ENCODE measurements around the gene MTX1.
"Not testable (repeated sequence)": the region's sequence is repeated elsewhere in the genome, so short reads cannot be mapped to it uniquely, and the experiment has no call there.

Gene MTX1

DNA sequence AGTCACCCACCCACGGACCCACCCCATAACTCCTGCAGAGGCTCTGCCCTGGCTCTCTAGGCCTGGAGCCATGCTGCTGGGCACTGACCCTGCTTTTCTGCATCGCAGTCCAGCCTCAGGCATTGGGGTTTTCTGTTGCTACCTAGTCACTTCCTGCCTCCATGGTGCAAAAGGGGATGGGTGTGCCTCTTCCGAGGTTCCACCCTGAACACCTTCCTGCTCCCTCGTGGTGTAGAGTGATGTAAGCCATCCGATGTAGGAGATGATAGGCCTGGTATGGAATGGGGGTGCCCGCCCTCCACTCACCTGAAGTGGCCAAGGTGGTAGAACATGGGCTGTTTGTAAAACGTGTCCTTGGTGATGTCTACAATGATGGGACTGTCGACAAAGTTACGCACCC lies 26.9 kb downstream of the MTX1 start:
- DNase-seq (ENCODE audit: low read depth in 2 of 2) = not testable (repeated sequence)

DNA sequence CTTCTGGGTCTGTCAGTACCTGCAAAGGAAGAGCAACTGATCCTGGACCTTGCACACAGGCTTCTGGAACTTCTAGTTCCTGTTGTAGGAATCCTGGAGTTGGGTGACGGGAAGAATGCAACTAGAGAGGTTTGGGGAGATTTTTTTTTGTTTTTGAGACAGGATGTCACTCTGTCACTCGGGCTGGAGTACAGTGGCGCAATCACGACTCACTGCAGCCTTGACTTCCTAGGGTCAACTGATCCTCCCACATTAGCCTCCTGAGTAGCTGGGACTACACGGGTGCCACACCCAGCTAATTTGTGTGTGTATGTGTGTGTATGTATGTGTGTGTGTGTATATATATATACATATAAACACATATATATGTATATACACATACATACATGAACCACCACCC lies 28.0 kb downstream of the MTX1 start:
- DNase-seq (ENCODE audit: low read depth in 2 of 2) = no peak

DNA sequence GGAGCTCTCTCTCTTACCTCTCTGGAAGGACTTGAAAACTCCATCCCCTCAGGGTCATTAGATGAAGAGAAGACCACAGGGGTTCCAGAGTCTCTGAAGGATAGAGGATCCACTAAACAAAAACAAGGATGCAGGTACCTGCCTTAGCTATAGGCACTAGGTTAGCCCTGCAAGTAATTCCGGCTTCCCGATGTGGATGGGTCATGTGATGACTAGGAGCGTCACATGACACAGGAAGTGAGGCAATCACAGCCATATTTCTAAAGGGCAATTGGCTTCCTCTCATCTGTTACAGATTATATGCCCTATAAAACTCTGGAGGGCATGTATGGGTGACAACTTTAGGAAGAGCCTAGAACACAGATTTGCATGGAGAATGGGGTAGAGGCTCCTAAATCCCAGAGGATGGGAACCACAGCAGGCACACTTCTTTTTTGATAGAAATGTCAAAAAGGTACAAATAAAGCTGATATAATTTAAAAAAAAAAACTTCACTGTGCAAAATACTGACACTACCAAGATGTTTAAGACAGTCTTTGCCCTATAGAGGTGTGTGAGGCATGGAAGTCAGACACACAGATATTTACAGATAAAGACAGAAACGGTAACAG lies 32.7 kb downstream of the MTX1 start:
- DNase-seq (ENCODE audit: low read depth in 2 of 2) = peak; percentile 59 to 69

DNA sequence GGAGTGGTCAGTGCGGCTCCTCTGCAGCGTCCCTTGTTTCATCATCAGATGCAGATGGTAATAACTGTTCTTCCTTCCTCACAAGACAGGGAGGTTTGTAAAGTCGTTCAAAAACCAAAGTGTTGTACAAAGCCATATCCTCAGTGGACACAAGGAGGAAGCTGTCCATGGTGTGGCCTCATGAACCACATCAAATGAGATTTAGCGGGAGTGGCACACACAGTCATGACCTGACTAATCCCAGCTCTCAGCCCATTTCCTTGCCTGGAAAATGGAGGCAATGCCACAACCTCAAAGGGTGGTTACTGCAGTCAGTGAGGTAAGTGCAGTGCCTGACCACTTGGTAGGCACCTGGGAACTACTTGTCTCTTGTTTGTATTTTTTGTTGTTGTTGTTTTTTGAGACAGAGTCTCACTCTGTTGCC lies 33.4 kb downstream of the MTX1 start:
- DNase-seq (ENCODE audit: low read depth in 2 of 2) = no peak

DNA sequence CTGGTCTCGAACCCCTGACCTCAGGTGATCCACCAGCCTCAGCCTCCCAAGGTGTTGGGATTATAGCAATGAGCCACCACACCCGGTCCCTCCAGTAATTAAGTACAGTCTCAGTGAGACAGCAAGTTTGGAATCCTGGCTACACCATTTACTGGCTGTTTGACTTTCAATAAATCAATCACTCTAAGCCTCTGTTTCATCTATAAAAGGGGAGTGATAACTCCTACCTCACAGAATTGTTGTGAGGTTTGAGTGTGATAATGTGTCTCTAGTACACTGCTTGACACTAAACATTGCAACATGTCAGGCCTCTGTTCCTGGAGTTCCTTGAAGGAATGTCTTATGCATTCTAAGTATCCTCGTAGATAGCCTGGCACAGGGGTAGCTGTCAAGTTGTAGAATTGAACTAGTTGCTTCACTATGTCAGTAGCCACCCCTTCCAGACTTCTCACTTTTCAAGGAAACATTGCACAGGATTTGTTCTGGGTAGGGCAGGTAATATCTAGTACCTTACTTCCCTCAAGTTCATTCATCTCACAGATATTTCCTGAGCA lies 34.4 kb downstream of the MTX1 start:
- no peak for DNase-seq (ENCODE audit: low read depth in 2 of 2)

DNA sequence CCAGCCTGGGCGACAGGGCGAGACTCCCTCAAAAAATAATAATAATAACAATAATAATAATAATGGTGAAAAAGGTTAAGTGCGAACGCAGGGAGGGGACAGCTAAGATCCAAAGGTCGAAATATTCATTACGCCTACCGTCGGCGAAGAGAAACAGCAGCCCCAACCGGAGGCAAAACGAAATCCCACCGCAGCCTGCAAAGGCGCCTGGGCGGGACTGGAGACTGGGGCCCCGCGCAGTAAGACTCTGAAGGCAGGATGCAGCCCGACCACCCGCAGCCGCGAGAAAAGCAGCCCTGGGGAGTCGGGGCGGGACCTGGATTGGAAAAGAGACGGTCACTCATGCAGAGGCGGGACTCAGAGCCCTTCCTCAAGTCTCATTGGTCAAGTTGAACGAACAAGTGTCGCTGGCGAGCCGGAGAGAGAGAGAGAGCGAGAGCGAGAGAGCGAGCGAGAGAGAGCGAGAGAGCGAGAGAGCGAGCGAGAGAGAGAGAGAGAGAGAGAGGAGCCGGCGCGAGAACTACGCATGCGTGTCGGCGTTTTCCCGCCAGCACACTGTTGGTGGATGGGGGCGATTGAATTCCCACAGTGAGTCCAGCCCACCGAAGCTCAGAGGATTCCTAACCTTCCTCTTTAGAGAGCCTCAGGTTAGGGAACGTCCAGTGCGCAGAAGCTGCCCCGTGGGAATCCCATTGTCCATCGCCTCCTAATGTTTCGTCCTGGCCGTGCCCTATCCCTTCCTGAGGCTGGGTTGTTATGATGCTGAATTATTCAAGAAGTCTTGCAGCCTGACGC lies 36.1 kb downstream of the MTX1 start:
- peak; percentile 100 for DNase-seq (ENCODE audit: low read depth in 2 of 2)

DNA sequence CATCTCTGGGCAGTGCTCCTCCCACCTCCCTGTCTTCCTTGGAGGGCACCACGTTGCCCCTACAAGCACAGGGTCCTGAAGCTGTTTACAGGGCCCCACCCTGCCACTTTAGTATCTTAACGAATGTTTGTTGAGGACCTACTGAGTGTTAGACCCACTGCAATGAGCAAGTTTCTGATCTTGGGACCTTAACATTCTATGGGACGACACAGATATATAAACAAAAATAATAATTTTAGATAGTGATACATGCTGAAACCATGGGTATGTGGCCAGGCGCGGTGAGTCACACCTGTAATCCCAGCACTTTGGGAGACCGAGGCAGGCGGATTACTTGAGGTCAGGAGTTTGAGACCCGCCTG lies 36.6 kb downstream of the MTX1 start:
- DNase-seq (ENCODE audit: low read depth in 2 of 2) = no peak

DNA sequence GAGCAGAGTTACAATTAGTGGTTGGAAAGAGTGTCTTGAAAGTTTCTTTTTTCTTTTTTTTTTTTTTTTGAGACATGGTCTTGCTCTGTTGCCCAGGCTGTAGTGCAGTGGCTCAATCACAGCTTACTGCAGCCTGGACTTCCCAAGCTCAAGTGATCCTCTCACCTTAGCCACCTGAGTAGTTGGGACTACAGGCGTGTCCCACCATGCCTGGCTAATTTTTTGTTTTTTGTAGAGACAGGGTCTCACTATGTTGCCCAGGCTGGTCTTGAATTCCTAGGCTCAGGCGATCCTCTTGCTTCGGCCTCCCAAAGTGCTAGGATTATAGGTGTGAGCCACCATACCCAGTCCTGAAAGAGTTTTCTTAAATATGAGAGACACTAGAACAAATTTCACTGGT lies 38.3 kb downstream of the MTX1 start:
- DNase-seq (ENCODE audit: low read depth in 2 of 2) = not testable (repeated sequence)

DNA sequence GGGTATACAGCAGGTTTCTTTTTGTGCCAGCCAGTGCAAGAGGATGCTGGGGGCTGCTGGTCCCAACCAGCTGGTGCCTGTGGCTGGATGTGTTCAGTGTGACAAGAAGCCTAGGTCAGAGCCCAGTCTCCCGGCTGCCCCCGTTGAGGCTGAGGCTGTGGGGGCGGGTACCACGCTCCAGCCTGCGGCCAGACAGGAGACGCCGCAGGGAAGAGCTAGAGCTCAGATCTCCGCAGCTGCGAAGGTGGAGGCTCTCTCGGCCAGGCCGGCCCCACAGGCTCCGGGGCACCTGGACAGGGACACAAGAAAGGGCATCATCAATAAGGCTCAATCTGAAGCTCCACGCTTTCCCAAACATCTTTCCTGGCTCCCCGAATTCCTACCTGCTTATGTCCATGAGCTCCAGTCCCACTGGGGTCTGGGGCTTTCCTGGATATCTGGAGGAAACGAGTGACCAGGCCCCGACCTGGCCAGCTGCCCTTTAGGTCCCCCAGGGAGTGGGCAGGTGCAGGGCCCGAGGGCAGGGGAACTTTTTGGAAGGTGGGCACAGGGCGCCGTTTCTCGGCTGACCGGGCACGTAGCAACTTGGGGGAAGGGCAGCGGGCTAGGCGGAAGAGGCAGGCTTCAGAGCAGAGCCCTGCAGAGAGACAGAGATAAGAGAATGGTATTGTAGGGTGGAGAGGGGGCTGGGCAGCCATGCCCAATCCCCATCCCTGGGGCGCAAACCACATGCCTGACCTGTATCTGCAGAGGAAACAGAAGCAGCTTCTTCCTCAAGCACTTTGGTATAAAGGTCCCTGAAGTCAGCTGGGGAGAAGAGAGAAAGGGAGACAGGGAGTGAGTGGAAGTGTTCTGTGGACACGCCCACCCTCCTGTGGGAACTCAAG lies 39.4 kb downstream of the MTX1 start:
- no peak for DNase-seq (ENCODE audit: low read depth in 2 of 2)

DNA sequence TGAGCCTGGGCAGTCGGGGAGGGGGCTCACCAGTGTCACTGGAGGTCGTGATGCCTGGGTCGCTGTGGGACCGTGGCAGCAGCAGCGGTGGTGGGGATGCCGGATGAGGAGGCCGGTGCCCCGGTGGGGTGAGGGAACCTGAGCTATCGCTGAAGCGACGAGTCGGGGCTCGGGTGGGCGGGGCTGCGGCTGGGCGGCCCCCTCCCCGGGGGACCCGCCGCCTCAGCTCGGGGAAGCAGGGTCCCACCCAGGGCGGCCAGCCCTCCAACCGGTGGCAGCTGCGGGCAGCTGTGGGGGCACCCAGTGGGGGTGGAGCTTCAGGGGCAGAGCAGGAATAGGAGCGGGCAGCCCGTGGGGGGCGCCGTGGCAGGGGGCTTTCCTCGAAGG lies 41.7 kb downstream of the MTX1 start:
- no peak for DNase-seq (ENCODE audit: low read depth in 2 of 2)

DNA sequence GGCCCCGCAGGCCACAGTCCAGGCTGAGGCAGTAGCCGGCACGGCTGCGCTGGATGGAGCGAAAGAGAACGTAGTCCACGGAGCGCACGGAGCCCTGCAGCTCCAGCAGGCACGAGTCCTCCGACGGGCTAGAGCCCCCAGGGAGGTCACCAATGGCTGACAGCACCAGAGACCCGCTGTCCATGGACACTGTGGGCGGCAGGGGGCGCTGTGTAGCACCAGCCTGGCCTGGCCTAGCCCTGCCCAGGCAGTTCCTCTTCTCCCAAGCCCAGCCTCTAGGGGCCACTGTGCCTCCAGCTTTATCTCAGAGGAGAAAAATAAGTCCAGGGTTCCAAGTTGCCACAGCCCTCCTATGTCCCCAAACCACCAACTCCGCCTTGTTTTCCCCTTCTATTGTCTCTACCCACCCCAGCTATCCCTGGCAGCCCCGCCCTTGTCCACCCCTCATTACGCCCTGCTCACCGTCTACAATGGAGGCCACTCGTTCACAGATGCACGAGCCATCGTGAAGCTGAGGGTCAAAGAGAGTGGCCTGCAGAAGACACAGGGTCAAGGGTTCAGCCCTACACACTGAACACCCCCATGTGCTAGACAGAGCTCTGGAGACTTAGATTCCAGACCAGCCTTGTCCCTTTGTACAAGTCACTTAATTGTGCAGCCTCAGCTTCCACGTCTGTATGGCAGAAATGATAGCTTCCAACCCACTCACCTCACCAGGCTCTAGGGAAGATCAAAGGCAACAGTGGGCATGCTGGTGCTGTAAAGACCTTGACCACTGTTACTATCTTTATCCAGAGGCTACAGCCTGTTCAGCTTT lies 42.3 kb downstream of the MTX1 start:
- peak; percentile 71 to 74 for DNase-seq (ENCODE audit: low read depth in 2 of 2)

DNA sequence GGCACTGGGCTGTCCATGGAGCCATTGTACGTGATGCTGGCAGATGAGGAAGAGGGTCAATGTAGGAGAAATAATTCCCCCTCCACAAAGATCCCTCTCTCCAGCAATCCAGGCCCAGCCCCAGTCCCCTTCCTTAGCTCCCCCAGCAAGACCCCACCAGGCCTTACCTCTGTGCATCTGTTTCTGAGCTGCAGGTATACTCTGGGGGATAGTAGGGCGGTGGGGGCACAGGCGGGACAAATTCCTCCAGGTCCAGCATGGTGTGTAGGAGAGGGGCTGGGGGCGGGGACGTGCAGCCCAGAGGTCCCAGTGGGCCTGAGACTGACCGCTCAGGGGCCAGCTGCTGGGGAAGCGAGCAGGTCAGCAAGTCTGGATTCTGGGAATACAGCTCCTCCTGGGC lies 43.1 kb downstream of the MTX1 start:
- DNase-seq (ENCODE audit: low read depth in 2 of 2) = no peak

DNA sequence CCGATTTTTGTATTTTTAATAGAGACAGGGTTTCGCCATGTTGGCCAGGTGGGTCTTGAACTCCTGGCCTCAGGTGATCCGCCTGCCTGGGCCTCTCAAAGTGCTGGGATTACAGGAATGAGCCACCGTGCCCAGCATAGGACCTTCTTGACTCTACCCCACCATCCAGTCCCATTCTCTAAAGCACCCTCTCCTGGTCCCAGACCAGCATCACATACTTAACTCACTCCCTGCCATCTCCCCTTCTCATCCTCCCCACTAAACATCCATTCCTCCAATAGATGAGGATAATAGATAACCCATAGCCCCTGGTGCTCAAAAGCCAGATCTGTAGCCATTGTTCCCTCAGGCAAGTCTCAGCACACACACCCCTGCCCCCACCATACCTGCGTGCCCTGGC lies 44.7 kb downstream of the MTX1 start:
- DNase-seq (ENCODE audit: low read depth in 2 of 2) = no peak

DNA sequence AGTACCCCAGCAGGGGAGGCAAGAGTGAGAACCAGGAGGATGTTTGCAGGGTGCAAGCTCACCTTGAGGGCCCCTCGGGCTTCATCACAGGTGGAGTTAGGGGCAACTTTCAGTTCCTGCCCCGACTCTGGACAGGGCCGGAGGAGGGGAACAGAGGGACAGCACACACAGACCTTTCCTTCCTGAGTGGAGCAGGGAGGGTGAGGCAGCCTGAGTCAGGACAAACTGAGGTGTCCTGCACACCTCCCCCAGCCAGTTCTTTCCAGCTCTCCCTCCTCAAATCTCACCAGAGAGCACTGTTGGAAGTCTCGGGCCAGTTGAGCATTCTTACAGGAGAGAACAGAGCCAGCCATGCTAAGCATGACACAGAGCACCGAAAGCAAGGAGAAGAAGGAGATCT lies 45.3 kb downstream of the MTX1 start:
- DNase-seq (ENCODE audit: low read depth in 2 of 2) = no peak

DNA sequence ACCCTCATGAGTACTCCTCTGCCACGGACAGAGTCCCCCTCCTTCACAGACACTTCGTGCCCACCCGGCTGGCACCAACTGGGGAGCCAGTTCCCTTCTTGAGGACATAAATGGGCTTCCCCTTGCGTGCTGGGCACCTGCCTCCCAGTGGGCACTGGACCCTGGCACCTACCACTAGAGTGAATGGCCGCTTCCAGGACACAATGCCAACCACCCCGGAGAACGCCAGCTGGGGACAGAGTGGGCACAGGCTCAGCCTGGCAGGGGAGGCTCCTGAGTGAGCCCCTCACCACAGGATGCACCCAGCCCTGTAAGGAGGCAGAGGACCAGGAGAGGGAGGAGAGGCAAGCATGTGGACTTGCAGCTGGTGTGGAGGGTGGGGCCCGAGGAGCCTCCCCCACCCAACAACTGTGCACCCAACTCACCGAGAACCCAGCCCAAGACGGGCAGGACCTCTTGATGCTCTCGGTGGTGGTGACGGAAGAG lies 45.8 kb downstream of the MTX1 start:
- DNase-seq (ENCODE audit: low read depth in 2 of 2) = no peak

DNA sequence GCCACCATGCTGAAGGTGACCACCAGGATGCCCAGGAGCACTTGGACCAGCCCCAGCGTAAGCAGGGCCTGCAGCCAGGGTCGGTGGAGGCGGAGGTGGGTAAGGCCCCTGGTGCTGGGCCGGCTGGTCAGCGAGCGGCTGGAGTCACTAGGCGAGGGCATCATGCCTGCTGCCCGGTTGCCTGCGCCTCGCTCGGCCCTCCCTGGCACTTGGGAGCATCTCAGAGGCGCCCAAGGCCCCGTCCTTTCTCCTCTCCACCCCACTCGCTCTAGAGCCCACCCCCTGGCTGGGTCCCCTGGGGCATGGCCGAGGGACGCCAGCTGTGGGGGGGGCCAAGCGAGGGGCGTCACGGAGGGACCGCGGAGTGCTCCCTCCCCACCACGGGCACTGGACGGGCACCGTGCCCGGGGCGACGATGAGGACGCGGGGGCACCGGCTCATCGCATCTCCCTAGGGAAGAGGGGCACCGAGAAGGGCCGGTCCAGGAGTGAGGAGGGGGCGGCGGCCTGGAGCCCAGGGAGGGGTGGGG lies 46.3 kb downstream of the MTX1 start:
- DNase-seq (ENCODE audit: low read depth in 2 of 2) = no peak

DNA sequence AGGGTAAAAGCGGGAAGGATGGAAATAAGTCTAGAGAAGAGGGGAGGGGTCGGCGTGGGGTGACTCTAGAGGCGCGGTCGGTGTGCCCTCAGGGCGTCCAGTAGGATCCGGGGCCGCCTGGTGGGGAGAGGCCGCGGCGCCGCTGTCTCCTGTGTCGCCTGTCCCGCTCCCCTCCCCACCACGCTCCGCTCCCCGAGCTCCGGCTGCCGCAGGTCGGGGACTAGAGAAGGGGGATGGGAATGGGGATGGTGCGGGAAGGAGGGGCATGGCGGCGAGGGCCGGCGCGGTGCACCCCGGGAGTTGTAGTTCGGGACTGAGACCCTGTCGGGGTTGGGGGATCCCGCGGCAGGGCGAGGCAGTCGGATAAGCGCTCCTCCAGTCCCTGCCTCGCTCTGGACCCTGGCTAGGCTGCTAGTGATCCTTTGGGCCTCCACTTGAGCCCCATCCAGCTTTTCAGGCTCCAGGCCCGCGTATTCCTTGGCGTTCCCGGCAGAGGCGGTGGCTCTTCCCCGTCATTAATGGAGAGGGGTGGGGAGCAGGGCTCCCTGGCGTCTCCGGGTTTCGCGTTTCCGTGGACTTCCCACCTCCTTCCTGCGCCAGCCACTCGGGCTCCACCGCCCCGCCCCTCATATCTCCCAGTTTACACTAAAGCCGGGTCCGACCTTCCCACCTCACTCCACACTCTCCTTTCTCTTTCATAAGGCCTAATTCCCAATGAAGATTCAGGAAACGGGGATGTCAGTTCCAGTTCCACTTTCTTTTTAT lies 46.9 kb downstream of the MTX1 start, which contains the start of gene ENTREP3:
Gene ENTREP3, minus strand, starts transcription at position 241 of the 765 bp plus-strand sequence. CDS start 606 bp downstream, outside the sequence.
- peak in 1 of 2 experiments; percentile 43 for DNase-seq (ENCODE audit: low read depth in 2 of 2)

DNA sequence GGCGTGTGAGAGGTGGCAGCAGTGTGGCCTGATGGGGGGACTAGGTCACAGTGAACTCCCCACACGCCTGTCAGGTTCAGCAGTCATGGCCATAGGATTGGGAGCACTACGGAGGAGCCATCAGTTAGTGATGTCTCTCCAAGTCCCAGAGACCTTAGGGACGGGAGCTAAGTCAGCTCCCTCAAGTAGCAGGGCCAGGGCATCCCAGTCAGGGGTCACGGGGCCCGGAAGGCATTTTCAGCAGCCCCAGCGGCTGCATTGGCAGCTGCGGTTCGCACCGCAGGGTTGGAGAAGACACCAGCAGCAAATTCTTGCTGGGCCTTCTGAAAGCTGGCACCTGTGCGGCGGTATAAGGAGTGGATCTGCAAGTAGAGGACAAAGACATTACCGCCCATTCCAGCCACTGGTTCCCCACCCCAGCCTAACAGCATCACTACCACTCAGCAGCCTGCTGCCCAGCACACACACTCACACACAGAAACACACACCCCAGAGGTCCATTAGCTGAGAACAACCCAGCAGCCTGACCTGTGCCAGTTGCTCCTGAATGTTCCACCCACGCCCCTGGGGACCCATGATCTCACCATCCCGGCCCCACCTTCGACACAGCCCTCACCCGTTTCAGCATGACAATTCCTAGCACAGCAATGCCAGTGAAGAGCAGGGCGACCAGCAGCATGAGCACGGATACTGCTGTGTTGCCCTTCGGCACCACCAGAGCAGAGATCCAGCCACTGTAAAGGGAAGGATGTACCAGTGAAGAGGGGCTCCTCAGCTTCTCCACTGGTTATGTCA lies 47.8 kb downstream of the MTX1 start:
- DNase-seq (ENCODE audit: low read depth in 2 of 2) = no peak

DNA sequence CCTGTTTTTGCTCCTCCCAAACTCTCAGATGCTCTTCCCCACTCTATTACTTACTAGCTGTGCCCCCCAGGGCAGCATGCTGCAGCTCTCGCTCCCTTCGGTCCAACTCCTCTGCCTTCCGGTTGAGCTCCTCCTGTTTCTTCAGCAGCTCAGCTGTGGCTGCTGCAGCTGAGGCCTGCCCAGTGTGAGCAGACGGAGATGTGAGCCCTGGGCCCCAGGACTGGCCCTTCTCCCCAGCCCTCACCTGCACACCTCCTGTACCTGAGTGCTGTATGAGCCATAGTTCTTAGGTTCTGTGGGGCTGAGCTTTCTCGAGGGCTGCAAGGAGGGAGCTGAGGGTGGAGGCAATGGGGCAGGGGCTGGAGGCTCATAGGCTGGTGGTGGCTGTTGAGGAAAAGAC lies 51.8 kb downstream of the MTX1 start:
- DNase-seq (ENCODE audit: low read depth in 2 of 2) = no peak
